Inferior parietal cortex (tissue), 1 donor: Measurements from ENCODE around the gene TMEM221.
A peak's percentile ranks its signal among the peaks of the same experiment; 100 is the strongest.

Source experiments
- DNase-seq: peaks from one replicate; pipeline ENCODE4 v3.0.0-alpha.2; 2016; ENCODE audit errors: extremely low spot score

Gene TMEM221

GRCh38 chr19:17406046-17406886, 42.2 kb downstream of the TMEM221 start:
- no peak for DNase-seq

DNA sequence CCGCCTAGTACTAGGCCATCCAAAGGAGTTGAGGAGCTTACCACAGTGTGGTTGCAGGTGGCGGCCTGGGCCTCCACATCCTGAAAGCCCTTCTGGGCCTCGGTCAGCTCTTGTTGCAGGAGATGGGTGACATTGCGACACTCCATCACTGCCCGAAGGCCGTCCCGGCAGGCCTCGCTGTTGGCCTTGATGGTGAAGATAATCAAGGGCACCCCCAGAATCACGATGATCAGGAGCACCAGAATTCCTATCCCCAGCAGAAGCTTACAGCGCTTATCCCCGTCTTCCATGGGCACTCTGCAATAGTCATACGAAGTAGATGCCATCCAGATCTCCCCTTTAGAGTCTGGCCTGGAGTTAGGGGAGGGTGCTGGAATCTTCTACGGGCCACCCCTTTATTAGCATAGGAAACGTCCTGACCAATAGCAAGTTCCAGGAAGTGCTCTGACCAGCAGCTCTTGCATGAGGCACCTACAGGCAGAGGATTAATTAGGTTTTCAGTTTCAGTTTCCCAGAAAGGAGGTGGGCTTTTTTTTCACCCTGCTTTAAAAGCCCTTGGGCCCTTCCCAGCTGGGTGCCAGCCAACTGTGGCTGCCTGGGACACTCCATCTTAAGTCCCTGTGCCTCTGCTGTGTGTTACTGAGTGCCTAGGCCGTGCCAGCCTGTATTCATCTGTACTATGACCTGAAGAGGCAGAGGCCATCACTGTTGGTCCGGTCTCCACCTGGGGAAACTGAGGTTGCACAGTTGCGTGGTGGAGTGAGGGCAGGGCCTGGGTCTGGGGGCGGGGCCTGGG, 43.0 kb downstream of the TMEM221 start, which contains the start of gene BST2:
BST2 (minus strand) TSS at position 381 of the 796 bp plus-strand sequence; CDS start at position 326, 55 bp downstream.
- DNase-seq = peak; percentile 42

DNA sequence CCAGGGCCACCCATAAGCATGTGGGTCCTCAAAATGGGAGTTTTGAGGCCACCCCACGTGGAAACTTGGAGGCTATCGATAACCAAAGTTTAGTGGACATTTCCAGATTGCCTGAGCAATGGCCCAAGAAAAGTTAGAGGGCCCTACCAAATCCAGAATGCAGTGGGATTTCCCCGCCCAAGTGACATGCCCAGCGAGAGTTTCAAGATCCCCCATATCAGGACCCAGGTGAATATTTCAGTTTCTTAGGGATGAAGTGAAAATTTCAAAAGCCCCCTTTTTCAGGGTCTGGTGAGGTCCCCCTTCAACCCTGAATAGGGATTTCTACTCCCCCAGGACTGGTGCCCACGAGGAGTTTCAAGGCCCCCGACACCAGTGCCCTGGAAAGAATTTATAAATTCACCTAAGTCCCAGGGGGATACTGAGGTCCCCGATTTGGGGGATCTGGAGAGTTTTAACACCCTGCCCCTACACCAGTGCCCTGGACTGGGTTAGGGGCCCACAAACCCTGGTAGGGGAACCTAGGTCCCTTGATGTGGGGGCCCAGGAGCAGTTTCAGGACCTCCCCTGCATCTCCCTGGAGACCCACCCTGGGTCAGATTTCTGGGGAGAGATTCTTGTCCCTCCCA, 43.7 kb downstream of the TMEM221 start:
- DNase-seq = no peak

DNA sequence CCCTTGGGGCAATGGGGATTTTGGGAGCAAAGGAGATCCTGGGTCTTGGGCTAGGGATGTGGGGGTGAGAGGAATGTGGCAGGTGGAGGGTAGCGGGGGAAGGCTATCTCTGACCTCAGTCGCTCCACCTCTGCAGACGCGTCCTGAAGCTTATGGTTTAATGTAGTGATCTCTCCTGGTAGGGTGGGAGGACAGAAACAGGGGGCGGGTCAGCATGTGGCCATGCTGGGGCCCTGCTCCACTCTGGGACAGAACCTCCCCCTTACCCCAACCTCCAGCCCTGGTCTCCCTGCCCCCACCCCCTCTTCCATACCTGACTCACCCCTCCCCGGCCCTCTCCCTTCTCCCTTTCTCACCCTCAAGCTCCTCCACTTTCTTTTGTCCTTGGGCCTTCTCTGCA, 44.5 kb downstream of the TMEM221 start:
- DNase-seq = no peak

DNA sequence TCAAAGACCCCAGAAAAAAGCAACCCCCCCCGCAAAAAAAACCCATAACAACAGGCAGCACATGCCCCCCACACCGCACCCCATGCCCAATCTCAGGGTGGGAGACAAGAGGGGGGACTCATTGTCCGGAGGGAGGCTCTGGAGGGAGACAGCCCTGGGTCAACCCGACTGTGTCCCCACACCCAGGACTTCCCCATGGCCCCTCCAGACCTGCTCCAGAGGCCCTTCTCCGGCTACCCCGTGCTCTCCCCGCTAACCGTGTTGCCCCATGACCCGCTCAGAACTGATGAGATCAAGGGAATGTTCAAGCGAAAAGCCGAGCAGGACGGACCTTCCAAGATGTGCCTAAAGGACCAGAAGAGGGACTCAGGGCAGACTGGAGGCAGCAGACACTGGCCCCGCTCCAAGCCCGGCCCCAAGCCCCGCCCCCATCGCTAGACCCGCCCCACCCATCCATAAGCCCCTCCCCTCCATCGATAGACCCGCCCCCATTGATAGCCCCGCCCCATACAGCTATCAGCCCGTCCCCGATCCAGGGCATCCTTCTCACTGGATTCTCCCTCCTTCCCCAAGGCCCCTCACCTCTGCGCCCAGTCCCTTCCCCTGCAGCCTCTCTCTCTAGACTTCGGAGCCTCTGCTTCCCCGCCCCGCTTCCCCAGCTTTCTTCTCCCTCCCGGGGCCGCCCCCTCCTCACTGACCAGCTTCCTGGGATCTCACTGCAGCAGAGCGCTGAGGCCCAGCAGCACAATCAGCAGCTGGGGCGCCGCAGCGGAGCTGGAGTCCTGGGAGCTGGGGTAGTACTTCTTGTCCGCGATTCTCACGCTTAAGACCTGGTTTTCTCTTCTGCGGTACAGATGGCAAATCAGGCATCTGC, 45.2 kb downstream of the TMEM221 start:
- DNase-seq = no peak

DNA sequence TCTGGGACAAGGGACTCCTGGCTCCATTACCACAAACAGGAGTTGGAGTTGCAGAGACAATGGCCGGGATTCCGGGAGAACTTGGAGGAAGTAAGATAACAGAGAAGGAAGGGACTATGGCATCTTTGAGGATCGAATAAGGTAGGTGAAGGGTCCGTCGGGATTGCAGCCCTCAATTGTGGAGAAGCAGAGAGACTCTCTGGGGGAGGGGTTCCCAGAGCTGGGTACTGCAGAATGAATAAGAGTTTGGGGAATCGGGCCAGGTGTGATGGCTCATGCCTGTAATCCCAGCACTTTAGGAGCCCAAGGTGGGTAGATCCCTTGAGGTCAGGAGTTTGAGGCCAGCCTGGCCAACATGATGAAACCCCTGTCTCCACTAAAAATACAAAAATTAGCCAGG, 46.8 kb downstream of the TMEM221 start:
- DNase-seq = no peak

GRCh38 chr19:17398902-17399527, 49.5 kb downstream of the TMEM221 start:
- DNase-seq = no peak

DNA sequence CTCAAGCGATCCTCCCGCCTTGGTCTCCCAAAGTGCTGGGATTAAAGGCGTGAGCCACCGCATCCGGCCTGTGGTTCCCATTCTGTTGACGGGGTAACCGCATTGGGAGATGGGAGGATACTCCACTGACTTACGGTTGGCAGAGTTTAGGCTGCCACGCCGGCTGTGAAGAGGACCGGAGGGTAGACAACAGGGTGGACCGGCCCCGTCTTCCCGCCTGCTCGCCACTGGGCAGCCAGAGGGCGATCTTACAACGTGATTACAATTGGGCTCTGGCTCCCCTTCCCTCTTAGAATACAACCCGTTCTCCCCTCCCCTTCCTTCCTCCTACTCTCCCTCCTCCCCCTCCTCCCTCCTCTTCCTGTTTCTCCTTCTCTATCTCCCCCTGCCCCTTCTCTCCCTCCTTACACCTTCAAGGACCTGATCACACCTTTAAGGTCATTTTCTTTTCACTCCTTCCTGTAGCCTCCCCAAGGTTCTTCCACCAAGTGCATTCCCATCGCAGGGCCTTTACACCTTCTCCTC, 53.5 kb downstream of the TMEM221 start:
- DNase-seq = peak; percentile 37

GRCh38 chr19:17393914-17394313, 54.6 kb downstream of the TMEM221 start, which contains the start of gene CCDC194:
TSS of gene CCDC194 (minus strand) at chr19:17394196. CDS start at chr19:17394158, 38 bp downstream.
- no peak for DNase-seq

GRCh38 chr19:17393002-17393401, 55.5 kb downstream of the TMEM221 start:
- no peak for DNase-seq

GRCh38 chr19:17391371-17392151, 56.9 kb downstream of the TMEM221 start:
- DNase-seq = peak; percentile 26

- DNase-seq = peak; percentile 75
Measured at GRCh38 chr19:17390665-17391370, 57.6 kb downstream of the TMEM221 start.

GRCh38 chr19:17389957-17390664, 58.4 kb downstream of the TMEM221 start:
- DNase-seq = no peak

- DNase-seq = no peak
Measured at GRCh38 chr19:17389288-17389687, 59.2 kb downstream of the TMEM221 start.

DNA sequence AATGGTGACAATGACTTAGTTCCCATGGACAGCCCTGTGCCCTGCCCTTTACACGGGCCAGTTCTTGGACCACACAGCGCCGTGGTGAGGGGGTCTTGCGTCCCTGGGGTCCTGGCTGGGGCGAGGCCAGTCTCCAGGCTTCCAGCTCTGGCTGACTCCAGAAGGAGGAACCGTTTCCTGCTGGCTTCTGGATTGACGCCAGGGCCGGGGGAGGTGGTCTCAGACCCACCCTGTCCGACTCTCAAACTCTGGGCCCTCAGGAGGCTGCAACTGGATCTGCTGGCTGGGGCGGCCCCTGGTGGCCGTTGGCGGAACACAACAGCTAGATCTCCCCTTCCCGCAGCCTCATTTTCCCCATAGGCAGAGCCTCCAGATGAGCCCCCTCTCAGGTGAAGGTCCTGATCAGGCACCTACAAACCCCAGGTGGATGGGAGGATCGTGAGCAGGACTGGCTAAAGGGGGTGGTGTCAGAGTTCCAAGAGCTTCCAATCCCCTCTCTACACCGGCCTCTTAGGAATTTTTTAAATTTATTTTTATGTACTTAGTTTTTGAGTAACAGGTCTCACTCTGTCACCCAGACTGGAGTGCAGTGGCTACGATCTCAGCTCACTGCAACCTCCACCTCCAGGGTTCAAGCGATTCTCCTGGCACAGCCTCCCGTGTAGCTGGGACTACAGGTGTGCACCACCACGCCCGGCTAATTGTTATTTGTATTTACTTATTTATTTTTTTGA, 62.4 kb downstream of the TMEM221 start:
- peak; percentile 29 for DNase-seq
